CD8-positive, alpha-beta memory T cell (primary cell): ENCODE data around the gene CLCN1. TPM values are rescaled to one million over a fixed set of nuclear protein-coding genes. Genes with fewer than 3 reads are reported as not detected.

Experiments
- polyA plus RNA-seq: library from polyadenylated mRNA; unstranded; fragments of 300-500 nt; fragmentation: Illumina TruSeq; gene quantifications from one replicate; pipeline ENCODE4 v1.2.3, GENCODE V29; 2021
- total RNA-seq, 2 experiments: library from RNA; stranded (reverse); gene quantifications; one replicate each; pipeline ENCODE4 v1.2.3, GENCODE V29; 2021

CLCN1 gene
- total and polyA plus RNA-seq, 3 experiments from 2014 or later = 0.11 TPM; not detected in 2

Other genes with a start within 250 kb of the CLCN1 start
- not detected for gene PIP, start 184.0 kb upstream of the CLCN1 start, total RNA-seq
- not detected for gene PIP, start 184.0 kb upstream of the CLCN1 start, polyA plus RNA-seq
- not detected for gene TAS2R39, start 132.7 kb upstream of the CLCN1 start, total RNA-seq
- gene TAS2R39, start 132.7 kb upstream of the CLCN1 start, polyA plus RNA-seq = not detected
- not detected for gene TAS2R40, start 94.1 kb upstream of the CLCN1 start, total RNA-seq
- not detected for gene TAS2R40, start 94.1 kb upstream of the CLCN1 start, polyA plus RNA-seq
- gene GSTK1, start 52.7 kb upstream of the CLCN1 start, total RNA-seq = 100 to 1,000 TPM; 147 to 151 TPM
- gene GSTK1, start 52.7 kb upstream of the CLCN1 start, polyA plus RNA-seq = 532 TPM
- gene TMEM139, start 31.2 kb upstream of the CLCN1 start, total RNA-seq = under 1 TPM; 0.84 to 0.90 TPM
- gene TMEM139, start 31.2 kb upstream of the CLCN1 start, polyA plus RNA-seq = 0.87 TPM
- 100 to 1,000 TPM; 105 to 107 TPM for gene CASP2, start 27.8 kb upstream of the CLCN1 start, total RNA-seq
- 23.0 TPM for gene CASP2, start 27.8 kb upstream of the CLCN1 start, polyA plus RNA-seq
- 1 to 10 TPM; 2.4 to 2.8 TPM for gene FAM131B, start 46.6 kb downstream of the CLCN1 start, total RNA-seq
- 1.6 TPM for gene FAM131B, start 46.6 kb downstream of the CLCN1 start, polyA plus RNA-seq
- 100 to 1,000 TPM; 101 to 104 TPM for gene ZYX, start 65.2 kb downstream of the CLCN1 start, total RNA-seq
- gene ZYX, start 65.2 kb downstream of the CLCN1 start, polyA plus RNA-seq = 143 TPM
- 1 to 10 TPM; 2.8 to 3.1 TPM for gene EPHA1, start 92.7 kb downstream of the CLCN1 start, total RNA-seq
- 4.6 TPM for gene EPHA1, start 92.7 kb downstream of the CLCN1 start, polyA plus RNA-seq
- not detected for gene TAS2R60, start 127.3 kb downstream of the CLCN1 start, total RNA-seq
- gene TAS2R60, start 127.3 kb downstream of the CLCN1 start, polyA plus RNA-seq = not detected
- gene TAS2R41, start 161.8 kb downstream of the CLCN1 start, total RNA-seq = not detected
- not detected for gene TAS2R41, start 161.8 kb downstream of the CLCN1 start, polyA plus RNA-seq